Stimulated activated CD8-positive, alpha-beta memory T cell treated with anti-CD3 and anti-CD28 coated beads, Interleukin-2, amount 100 ng/mL, for 1 hour (primary cell): ENCODE measurements around the gene KLHL12.
"Not testable (repeated sequence)": the region's sequence is repeated elsewhere in the genome, so short reads cannot be mapped to it uniquely, and the experiment has no call there.

Experiments used
- DNase-seq, 2 donors: peaks; one replicate each; pipeline ENCODE4 v3.0.0-alpha.2; 2020; ENCODE audit warnings: low read depth in 2 of 2

KLHL12 gene

DNA sequence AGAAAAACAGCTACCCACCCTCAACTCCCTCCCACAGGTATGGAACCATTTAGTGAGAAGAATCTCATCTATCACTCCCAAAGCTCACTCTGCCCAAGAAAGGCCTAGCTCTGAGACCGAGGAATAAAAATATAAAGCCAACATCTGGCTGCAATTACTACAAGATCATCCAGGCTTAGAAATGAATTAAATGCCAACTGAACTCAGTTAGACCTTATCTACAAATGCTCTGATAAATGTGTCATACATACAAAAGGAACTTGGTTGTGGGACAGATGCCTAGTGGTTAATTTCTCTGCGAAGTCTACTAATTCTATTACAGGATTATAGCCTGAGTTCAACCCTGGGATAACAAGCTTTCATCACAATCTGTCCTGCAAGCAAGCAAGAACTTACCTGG lies 24.4 kb upstream of the KLHL12 start:
- no peak for DNase-seq

DNA sequence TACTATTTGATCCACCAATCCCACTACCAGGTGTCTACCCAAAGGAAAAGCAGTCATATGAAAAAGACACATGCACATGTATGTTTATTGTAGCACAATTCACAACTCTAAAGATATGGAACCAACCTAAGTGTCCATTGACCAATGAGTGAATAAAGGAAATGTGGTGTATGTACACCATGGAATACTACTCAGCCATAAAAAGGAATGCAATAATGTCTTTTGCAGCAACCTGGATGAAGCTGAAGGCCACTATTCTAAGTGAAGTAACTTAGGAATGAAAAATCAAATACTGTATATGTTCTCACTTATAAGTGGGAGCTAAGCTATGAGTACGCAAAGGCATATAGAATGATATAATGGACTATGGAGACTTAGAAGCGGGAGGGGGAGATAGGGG lies 18.4 kb upstream of the KLHL12 start:
- no peak for DNase-seq

DNA sequence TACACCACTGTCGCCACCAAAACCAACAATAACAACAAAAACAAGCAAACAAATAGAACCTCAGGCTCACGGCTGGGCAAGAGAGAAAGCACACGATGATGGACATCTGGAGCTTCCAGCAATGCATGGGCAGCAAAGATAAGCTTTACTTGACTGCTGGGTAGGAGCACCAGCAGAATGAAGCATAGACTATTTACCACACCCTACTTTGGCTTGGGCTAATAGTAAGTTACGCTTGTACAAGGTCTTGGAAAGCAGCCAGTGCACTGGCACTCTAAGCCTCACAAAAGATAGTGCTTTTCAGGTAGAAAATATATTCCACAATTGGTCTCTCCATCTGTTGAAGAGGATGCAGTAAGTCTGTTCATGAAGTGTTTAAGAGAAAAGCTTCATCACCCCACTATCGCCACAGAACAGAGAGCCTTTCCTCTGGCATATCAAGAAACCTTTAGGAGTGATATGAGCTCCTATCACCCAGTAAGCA lies 17.4 kb upstream of the KLHL12 start:
- no peak for DNase-seq

GRCh38 chr1:202942426-202942825 lies 15.4 kb upstream of the KLHL12 start:
- DNase-seq = no peak

DNA sequence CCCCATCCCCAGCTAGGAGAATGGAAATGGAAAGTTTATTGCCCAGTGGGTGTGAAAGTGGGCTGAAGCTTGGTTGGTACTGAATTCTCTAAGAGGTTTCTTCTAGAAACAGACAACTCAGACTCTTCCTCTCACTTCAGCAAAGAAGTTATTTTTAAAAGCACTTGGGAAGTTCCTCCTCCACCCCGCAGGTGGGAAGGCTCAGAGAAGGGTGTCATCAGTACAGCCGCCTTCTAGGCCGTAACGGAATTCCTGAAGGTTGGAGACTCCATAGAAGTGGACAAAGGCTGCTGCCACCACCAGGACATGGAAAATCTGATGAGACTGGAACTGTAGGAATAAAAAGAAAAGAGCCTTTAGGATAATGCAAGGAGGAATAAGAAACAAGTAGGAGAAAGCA lies 14.3 kb upstream of the KLHL12 start:
- no peak for DNase-seq

- no peak for DNase-seq
Measured at GRCh38 chr1:202940561-202940960, 13.5 kb upstream of the KLHL12 start.

DNA sequence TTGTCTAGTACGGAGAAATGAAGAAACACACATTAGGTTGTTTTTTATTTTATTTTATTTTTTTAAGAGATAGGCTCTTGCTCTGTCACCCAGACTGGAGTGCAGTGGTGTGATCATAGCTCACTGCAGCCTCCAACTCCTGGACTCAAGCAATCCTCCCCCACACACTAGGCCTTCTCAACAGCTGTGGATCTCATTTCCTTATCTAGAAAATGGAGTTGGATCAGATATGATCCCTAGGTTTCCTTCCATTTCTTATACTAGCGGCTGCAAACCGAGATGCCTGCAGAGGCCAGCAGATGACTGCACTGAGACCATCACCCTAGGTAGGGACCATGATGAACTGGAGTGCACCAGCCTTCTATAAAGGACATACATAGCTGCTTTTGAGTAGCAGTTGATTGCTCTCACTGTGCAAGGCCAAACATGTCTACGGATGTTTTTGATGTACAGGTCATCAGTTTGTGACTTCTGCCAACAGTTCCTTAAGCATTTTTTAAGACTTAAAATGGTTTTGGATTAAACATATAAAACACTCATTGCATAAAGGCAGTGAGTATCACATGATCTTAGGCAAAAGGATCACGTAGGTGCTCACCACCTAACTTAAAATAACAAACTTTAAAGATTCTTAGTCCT lies 11.4 kb upstream of the KLHL12 start:
- no peak for DNase-seq

DNA sequence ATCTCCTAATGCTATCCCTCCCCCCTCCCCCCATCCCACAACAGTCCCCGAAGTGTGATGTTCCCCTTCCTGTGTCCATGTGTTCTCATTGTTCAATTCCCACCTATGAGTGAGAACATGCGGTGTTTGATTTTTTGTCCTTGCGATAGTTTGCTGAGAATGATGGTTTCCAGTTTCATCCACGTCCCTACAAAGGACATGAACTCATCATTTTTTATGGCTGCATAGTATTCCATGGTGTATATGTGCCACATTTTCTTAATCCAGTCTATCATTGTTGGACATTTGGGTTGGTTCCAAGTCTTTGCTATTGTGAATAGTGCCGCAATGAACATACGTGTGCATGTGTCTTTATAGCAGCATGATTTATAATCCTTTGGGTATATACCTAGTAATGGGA lies 9.4 kb upstream of the KLHL12 start:
- DNase-seq = not testable (repeated sequence)

- no peak for DNase-seq
Measured at GRCh38 chr1:202935844-202936243, 8.8 kb upstream of the KLHL12 start.

DNA sequence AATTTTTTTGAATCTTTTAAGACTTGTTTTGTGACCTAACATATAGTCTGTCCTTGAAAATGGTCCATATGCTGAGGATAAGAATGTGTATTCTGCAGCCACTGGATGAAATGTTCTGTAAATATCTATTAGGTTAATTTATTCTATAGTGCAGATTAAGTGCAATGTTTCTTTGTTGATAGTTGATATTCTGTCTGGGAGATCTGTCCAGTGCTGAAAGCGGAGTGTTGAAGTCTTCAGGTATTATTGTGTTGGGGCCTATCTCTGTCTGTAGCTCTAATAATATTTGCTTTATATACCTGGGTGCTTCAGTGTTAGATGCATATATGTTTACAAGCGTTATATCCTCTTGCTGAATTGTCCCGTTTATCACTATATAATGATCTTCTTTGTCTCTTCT lies 7.7 kb upstream of the KLHL12 start:
- no peak for DNase-seq

- DNase-seq = no peak
Measured at GRCh38 chr1:202932476-202932875, 5.4 kb upstream of the KLHL12 start.

- no peak for DNase-seq
Measured at GRCh38 chr1:202923533-202923932, 3.5 kb downstream of the KLHL12 start.

- no peak for DNase-seq
Measured at GRCh38 chr1:202919615-202920014, 7.4 kb downstream of the KLHL12 start.

- no peak for DNase-seq
Measured at GRCh38 chr1:202915146-202915545, 11.9 kb downstream of the KLHL12 start.

- DNase-seq = not testable (repeated sequence)
Measured at GRCh38 chr1:202912476-202912875, 14.6 kb downstream of the KLHL12 start.

DNA sequence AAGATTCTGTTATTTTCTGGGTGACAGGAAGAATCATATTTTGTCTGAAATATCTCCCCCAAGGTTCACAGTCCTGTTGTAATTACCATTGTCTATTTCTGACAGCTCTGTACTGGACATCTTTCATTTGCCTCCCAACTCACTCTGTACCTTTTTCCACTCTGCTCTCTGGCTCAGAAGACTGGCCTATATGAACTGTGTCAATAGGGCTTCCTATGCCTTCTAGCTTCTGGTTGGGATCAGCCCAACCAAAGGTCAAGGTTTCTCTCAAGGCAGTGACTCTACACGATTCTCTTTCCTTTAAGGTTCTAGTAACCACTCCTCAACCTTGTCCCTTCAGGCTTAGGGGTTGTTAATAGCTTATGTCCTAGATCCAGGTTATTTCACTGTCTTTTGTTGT lies 17.5 kb downstream of the KLHL12 start:
- DNase-seq = no peak

DNA sequence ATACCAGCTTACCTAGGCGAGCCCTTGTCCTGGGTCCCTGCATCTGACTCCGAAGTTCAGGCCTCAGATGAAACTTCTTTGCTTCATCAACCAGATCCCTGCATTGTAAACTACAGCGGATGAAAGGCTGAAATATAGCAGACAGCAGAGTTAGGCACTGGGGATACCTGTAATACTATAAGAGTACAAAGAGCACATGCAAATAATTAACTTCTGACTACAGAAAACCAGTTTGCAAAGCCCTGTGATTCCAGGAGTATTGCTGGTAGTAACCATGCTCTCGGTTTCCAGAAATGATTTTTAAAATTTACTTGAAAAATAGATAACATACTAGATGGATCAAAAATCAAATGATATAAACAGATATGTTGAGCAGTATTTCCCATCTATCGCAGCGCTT lies 18.0 kb downstream of the KLHL12 start:
- DNase-seq = no peak

GRCh38 chr1:202905331-202905730 lies 21.7 kb downstream of the KLHL12 start:
- DNase-seq = no peak

- DNase-seq = not testable (repeated sequence)
Measured at GRCh38 chr1:202903808-202904207, 23.2 kb downstream of the KLHL12 start.

DNA sequence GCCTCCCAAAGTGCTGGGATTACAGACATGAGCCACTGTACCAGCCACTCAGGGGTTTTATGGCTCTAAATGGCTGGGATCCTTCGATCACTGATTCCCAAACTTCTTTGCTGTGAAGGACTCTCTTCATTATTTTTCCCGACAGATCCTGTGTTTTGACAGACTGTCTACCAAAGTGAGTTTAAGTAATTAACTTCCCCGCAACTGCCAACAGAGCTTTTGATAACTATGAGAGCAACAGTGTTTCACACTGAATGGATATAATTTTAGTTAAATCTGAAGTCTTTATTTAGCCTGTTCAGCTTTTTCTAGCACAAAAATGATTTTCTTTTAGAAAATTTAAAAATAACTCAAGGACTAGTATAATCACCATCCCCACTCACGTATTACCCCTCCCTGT lies 25.5 kb downstream of the KLHL12 start:
- no peak for DNase-seq

DNA sequence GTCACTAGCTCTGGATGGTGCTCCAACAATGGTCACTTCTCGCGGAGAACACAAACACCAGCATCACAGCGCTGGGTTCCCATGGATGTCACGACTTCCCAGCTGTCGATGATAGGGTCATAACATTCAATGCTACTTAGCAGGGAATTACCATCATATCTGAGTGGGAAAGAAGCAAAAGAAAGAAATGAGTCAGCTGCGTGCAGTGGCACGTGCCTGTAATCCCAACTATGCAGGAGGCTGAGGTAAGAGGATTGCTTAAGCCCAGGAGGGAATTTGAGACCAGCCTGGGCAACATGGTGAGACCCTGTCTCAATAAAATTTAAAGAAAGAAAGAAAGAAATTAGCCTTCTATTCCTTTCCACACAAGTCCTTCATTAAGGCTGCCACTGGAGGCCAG lies 34.5 kb downstream of the KLHL12 start:
- no peak for DNase-seq

GRCh38 chr1:202890392-202890791 lies 36.6 kb downstream of the KLHL12 start:
- no peak for DNase-seq

DNA sequence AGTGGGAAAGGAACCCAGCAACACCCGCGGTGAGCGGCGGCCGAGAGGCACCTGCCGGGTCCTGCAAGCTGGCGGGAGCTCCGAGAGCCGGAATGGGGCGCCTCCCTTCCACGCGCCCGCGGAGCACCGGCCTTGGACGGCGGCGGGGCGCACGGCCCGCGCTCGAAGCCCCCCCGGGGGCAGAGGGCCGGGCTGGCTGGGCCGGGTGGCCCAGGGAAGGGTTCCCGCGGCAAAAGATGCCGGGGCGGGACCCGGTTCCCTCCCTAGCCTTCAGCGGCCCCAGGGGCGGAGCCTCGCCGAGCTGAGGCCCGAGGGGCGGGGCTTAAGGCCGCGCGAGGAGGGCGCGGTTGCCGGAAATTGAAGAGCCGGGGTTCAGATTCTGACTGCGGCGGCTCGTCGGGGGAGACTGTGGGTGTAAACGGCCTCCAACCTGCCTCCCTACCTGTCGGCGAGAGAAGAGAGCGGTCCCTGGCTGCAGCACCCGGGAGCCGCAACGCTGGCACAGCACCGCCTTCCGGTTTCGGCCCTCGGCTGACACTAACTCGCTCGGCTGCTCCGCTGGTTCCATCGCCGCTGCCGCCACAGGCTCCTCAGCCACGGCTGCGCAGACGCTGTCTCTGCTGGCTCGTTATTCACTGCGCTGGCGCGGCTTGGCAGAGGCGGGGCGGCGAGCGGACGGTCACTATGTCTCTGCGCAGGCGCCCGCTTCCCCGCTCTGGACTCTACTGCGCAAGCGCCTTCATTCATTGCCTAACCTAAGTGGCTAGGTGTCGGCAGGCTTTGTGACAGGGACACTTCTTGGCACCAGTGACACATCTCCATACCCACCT lies 38.3 kb downstream of the KLHL12 start, which contains the start of gene RABIF:
TSS of gene RABIF (minus strand) at position 619 of the 830 bp plus-strand sequence. CDS start at position 568, 51 bp downstream.
- peak; percentile 92 to 95 for DNase-seq
